GM18867 (cell line): ENCODE results near the gene SCTR.

ENCODE experiments used
- ATAC-seq: cut with Tn5 transposase; IDR thresholded peaks from one replicate; pipeline ENCODE4 v1.9.1; 2021; ENCODE audit warnings: mild to moderate bottlenecking, moderate library complexity; ENCODE audit not compliant: unreplicated experiment

SCTR gene

GRCh38 chr2:119523952-119524694, at the start of gene SCTR:
TSS of gene SCTR (minus strand) at chr2:119524483. CDS start at chr2:119524226, 257 bp downstream.
- ATAC-seq, result no peak

GRCh38 chr2:119567292-119567691, 43.0 kb upstream of the SCTR start:
- ATAC-seq, result no peak

GRCh38 chr2:119565481-119565880, 41.2 kb upstream of the SCTR start:
- ATAC-seq, result no peak

GRCh38 chr2:119553687-119554344, 29.5 kb upstream of the SCTR start:
- ATAC-seq, result no peak

GRCh38 chr2:119552902-119553301, 28.6 kb upstream of the SCTR start:
- no peak for ATAC-seq

DNA sequence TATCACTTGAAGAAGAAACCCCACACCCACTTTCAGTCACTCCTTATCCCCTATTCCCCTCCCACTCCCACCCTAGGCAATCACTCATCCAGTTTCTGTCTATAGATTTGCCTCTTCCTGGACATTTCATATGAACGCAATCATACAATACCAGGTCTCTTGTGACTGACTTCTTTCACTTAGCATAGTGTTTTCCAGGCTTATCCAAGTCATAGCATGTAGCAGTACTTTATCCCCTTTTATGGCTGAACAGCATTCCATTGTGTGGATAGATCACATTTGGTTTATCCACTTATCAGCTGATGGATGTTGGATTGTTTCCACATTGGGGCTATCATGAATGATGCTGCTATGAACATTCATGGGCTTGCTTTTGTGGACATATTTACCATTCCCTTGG, 26.6 kb upstream of the SCTR start:
- no peak for ATAC-seq

DNA sequence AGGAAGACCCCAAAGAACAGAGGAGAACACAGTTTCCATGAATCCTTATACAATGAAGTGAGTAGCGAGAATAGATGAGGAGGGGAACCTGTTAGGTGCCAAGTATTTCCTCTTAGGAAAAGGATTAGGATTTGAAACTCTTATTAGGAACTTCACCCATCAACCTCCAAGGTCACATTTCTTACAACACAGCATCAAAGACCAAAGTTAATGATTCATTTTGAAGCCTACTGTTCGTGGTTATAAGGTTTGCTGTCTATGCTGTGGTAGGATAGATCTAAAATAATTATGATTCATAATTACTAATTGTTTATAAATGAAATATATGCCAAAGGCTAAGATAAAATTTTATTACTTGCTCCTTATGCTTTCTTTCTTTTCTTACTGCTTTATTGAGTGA, 26.1 kb upstream of the SCTR start:
- ATAC-seq, result no peak

DNA sequence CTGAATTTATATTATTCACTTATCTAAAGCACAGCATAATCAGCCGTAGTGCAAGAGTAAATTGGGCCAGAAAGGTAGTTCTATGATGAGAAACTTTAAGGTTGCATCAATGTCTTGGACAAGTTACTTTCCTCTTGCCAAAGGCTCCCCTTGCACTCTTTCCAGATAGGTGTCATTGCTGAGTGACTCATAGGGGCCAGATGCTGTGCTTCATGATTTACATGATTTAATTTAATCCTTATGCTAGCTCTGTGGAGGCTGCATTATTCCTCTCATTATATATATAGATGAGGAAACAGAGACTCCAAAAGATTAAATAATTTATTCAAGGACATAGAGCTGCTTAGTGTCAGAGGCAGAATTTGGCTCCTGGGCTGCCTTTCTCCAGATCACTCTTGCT, 25.0 kb upstream of the SCTR start:
- no peak for ATAC-seq

DNA sequence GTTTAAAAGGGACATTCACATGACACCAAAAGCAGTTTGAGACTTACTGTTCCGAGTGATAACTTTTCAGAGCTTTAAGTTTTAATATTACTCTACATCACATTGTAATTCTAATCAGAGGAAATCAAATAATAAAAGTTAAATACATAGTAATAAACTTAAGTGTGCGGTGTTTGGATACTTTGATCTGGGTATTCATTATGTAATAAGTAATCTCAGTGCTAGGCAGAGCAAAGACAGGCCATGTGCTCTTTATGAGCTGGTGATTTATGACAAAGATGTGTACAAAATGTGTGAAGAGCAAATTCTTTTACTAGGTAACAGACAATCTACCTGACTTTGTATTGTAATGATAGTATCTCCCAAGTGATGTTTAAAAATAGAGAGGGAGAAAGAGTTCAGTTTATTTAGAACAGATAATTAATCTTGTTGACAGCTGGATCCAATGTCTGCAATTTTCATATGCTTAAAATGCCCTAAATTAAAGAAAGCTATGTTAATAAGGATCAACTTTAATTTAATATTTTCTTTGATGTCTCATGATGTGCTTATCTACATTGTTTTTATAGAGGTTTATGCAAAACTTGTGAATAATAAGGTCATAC, 24.3 kb upstream of the SCTR start:
- ATAC-seq, result no peak

GRCh38 chr2:119546447-119546767, 22.1 kb upstream of the SCTR start:
- no peak for ATAC-seq

- ATAC-seq, result no peak
Observed at GRCh38 chr2:119545754-119546446, 21.6 kb upstream of the SCTR start.

GRCh38 chr2:119544939-119545475, 20.7 kb upstream of the SCTR start:
- no peak for ATAC-seq

- no peak for ATAC-seq
Observed at GRCh38 chr2:119544075-119544938, 20.0 kb upstream of the SCTR start, which contains the start of gene CFAP221. TSS of gene CFAP221 (plus strand) at chr2:119544449. CDS start at chr2:119546132, 1,683 bp downstream.

DNA sequence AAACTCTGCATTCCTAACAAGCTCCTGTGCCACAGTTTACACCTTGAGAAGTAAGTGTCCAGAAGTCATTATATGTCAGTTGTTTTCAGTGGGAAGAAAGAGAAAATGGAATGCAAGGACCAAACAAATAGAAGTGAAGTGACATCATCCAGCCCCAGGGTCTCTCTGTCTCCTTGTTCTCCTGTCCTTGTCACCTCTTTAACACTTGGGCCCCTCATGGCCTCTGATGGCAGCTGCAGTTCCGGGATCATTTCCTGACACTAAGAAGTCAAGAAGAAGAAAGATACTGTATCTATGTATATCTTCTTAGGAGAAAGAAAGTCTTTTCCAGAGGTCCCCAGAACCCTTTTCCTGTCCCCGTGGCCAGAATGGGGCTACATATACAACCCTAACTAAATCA, 17.2 kb upstream of the SCTR start:
- ATAC-seq, result no peak

DNA sequence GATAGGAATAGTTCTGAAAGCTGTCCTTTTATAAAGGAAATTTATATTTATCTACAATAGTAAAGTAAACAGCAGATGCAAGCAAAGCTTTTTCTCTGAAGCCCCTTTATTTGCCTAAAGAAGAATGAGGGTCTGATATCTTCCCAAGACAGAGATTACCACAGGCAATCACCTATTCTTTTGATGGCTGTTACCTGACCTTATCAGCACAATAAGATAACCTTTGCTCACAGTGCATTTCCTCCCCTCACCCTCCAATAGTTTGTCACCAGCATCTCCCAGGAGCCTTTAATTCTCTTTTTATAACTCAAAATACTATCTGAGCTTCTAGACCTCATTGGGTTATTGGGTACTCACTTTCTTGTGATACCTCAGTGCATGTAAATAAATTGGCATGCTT, 13.5 kb upstream of the SCTR start:
- no peak for ATAC-seq

DNA sequence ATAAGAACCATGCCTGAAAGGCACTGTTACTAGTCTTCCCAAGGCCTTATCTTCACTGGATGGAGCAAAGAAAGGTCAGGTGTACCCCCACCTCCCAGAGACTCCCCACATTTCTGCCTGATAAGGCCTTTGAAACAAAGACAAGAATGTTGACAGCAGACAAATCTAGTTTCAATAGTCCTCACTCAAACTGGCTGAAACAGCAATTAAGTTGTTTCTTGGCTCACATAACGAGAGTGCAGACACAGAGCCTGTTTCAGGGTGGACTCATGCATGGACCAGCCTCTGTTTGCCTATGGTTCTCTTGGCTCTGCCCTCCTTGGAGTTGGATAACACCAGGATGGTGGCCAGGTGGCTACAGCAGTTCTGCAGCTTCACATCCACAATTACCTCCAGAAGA, 12.4 kb upstream of the SCTR start:
- no peak for ATAC-seq

GRCh38 chr2:119536211-119536610, 11.9 kb upstream of the SCTR start:
- ATAC-seq, result no peak

DNA sequence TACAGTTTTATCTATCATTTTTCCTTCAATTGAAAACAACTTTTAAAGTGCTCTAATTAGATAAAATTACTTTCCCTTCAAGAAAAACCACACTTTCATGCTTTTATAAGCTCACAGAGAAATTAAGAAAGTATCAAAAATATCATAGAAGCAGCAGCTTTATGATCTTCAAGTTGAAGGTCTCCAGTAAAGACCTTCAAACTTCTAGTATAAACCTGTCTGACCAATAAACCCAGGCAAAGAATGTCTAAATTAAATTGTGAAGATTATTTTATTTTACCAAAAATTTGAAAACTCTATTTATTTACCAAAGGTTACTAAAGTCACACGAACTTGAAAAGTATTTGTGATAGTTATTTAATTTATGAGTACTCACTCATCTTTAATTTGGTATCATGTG, 9.3 kb upstream of the SCTR start:
- ATAC-seq, result no peak

DNA sequence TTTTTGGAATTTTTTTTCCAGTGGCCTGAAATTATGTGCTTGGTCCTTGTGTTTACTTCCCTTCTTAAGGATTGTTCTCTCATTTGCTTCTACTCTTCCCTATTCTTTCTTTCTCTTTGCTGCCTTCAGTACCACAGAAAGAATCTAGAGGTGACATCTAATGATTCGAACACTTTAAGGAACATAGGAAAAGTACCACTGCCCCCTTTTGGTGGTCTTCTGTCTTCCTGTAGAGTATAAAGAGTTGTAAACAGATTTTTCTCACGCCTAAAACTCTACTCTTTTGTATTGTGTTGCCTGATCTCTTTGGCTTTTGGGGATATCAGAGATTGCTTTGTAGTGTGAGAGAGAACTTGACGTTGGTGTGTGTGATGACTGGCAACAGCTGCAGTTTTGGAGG, 7.0 kb upstream of the SCTR start:
- no peak for ATAC-seq

DNA sequence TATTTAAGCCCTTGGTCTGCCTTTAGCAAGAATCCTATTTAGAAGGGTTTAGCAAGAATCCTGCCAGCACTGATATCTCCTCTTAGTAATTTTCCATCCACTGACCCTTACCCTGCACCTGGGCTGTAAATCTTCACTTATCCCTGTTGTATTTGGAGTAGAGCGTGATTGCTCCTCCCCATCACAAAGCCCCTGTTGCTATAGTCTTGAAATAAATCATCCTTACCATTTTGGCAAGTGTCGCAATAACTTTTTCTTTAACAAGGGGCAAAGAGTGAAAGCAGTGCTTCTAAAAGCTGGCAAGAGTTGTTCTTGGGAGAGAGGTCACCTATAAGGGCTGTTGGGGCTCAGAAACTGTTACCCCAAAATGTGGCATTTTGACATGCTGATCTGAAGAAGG, 3.7 kb upstream of the SCTR start:
- ATAC-seq, result no peak
